GM12873 (cell line): ENCODE measurements around the gene PAQR3.

Experiments used
- CTCF ChIP-seq: IDR thresholded peaks from 2 replicates; pipeline ENCODE4 v1.5.1; 2012; ENCODE audit warnings: low read depth, mild to moderate bottlenecking, moderate library complexity, low read length, control low read depth; ENCODE audit not compliant: insufficient read depth; ENCODE audit errors: missing control alignments

Gene PAQR3

GRCh38 chr4:78944381-78944780 lies 5.1 kb upstream of the PAQR3 start:
- TF ChIP-seq CTCF, result no peak

GRCh38 chr4:78940752-78941151 lies 1.5 kb upstream of the PAQR3 start:
- no peak for TF ChIP-seq CTCF

- no peak for TF ChIP-seq CTCF
Measured at GRCh38 chr4:78939667-78940008, 400 bp upstream of the PAQR3 start.

GRCh38 chr4:78938474-78938867 lies 767 bp downstream of the PAQR3 start:
- TF ChIP-seq CTCF, result no peak

DNA sequence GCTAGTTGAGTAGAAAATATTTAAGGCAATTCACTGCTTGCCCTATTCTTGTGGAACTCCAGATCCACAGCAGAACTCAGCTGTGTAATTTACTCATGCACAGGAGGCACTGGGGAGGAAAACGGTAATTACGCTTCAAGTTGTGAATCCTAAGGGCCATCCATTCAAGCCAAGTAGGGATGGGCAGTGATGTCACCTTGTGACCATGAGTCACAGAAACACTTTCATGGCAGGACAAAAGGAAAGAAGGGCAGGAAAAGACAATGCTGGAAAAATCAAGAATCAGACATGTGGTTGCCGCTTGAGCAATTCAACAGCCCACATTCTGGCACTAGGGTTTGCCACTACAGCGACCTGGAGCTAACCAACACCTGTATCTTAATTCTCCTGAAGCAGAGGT lies 1.4 kb downstream of the PAQR3 start:
- TF ChIP-seq CTCF, result no peak

DNA sequence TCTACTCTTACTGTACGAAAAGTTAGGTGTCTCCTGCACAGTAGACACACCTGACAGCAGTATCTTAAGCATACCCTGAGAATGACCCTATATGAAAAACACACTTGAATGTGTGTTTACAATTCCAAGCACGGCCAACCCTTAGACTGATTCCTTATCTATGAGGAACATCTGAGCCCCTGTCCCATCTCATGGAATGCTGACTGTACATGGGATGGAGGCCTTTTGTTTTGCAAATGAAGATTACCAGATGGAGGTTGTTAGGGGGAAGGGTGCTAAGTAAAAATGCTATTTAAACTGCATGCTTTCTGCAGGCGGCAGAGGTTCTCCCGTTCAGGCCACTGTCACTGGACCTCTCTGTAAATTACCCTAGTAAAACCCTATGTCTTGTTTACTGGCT lies 2.2 kb downstream of the PAQR3 start:
- no peak for TF ChIP-seq CTCF

- TF ChIP-seq CTCF, result no peak
Measured at GRCh38 chr4:78930016-78930629, 9.1 kb downstream of the PAQR3 start.
